HCT116 (cell line): ENCODE results near the gene CCDC185. TPM values are rescaled to one million over a fixed set of nuclear protein-coding genes. Genes with fewer than 3 reads are reported as not detected.

Experiments used
- ATAC-seq: fragments of 200-7000 bp; cut with Tn5 transposase; 2 replicates; pipeline ENCODE4 v1.9.1; 2020; ENCODE audit warnings: mild to moderate bottlenecking, moderate library complexity
- BruUV-seq: library from RNA; stranded (reverse); fragments of 400-500 nt; replicated peaks from 2 replicates; lab custom pipeline; 2021; lab: Mats Ljungman, UMichigan
- CTCF ChIA-PET: fragments of 300-600 bp; sonication (Branson Sonifier 250); formaldehyde crosslinking; loops from one replicate; lab custom pipeline; 2021; ENCODE audit warnings: antibody characterized with exemption; lab: Charles Lee
- POLR2A ChIA-PET: fragments of 300-600, 350-600 bp; sonication (Branson Sonifier 250); formaldehyde crosslinking; loops from one replicate; lab custom pipeline; 2021; ENCODE audit warnings: antibody characterized with exemption; lab: Charles Lee
- RAD21 ChIA-PET, 2 experiments: fragments of 300-600 bp; sonication (Branson Sonifier 250); formaldehyde crosslinking; loops; one replicate each; lab custom pipeline; 2023; ENCODE audit warnings: low total read pairs in 2 of 2; ENCODE audit not compliant: uncharacterized antibody in 2 of 2, unreplicated experiment in 2 of 2, low non-redundant PET in 1 of 2; lab: Charles Lee
- DNase-seq: peaks from one replicate; pipeline ENCODE4 v3.0.0-alpha.2; 2010; ENCODE audit warnings: low read depth, low spot score
- H2AFZ ChIP-seq: fragments of 200-600 bp; shearing (Covaris generic), sonication (generic); 2 replicates; pipeline ENCODE4 v1.6.1; 2017; ENCODE audit warnings: low read depth, mixed run types, mixed read lengths, antibody characterized with exemption, low read length; ENCODE audit not compliant: poor library complexity, severe bottlenecking
- H3K27ac ChIP-seq: 2 replicates; pipeline ENCODE4 v1.5.1; 2012; ENCODE audit warnings: low read depth, low read length
- H3K27me3 ChIP-seq: fragments of 200-600 bp; sonication (generic); 2 replicates; pipeline ENCODE4 v1.6.1; 2016; ENCODE audit warnings: mixed run types, low read length, mixed read lengths; ENCODE audit not compliant: insufficient read depth
- H3K36me3 ChIP-seq, 2 experiments: fragments of 200-500 bp in 1 of 2; fragments of 200-600 bp in 1 of 2; sonication (Bioruptor generic) in 1 of 2; sonication (generic) in 1 of 2; 2 replicates each; pipeline versions ENCODE4 v1.5.1 to v1.6.1; 2014 to 2016; ENCODE audit warnings: low read length in 2 of 2, inconsistent platforms in 1 of 2, mixed read lengths in 1 of 2, mixed run types in 1 of 2; ENCODE audit not compliant: insufficient read depth in 2 of 2, control insufficient read depth in 1 of 2
- H3K4me1 ChIP-seq, 2 experiments: fragments of 200-600 bp in 1 of 2; sonication (generic) in 1 of 2; 2 replicates each; pipeline versions ENCODE4 v1.5.1 to v1.6.1; 2012 to 2017; ENCODE audit warnings: low read length in 2 of 2, inconsistent platforms in 1 of 2, mild to moderate bottlenecking in 1 of 2, mixed read lengths in 1 of 2, mixed run types in 1 of 2, moderate library complexity in 1 of 2; ENCODE audit not compliant: insufficient read depth in 2 of 2, control insufficient read depth in 1 of 2
- H3K4me2 ChIP-seq: fragments of 200-600 bp; sonication (generic); 2 replicates; pipeline ENCODE4 v1.6.1; 2017; ENCODE audit warnings: mixed run types, low read length, mixed read lengths
- H3K4me3 ChIP-seq, 2 experiments: fragments of 200-600 bp in 1 of 2; sonication (generic) in 1 of 2; replicated peaks in 1 of 2; 2 replicates each; pipeline ENCODE4 v1.5.1; 2011 to 2016; ENCODE audit warnings: low read length in 2 of 2, control low read depth in 1 of 2, low read depth in 1 of 2, mild to moderate bottlenecking in 1 of 2, mixed read lengths in 1 of 2, mixed run types in 1 of 2
- H3K79me2 ChIP-seq: fragments of 200-600 bp; sonication (generic); 2 replicates; pipeline ENCODE4 v1.6.1; 2017; ENCODE audit warnings: mild to moderate bottlenecking, mixed run types, low read length, moderate library complexity, mixed read lengths; ENCODE audit not compliant: insufficient read depth
- H3K9ac ChIP-seq: fragments of 200-600 bp; sonication (generic); 2 replicates; pipeline ENCODE4 v1.6.1; 2016; ENCODE audit warnings: low read length, mixed read lengths
- H3K9me2 ChIP-seq: fragments of 200-600 bp; sonication (generic), shearing (Covaris generic); 2 replicates; pipeline ENCODE4 v1.6.1; 2017; ENCODE audit warnings: mixed run types, mild to moderate bottlenecking, moderate library complexity; ENCODE audit not compliant: insufficient read depth
- H3K9me3 ChIP-seq, 2 experiments: fragments of 200-500 bp in 1 of 2; fragments of 200-600 bp in 1 of 2; sonication (Bioruptor generic) in 1 of 2; sonication (generic) in 1 of 2; 2 replicates each; pipeline ENCODE4 v1.6.1; 2014 to 2017; ENCODE audit warnings: low read length in 2 of 2, mixed read lengths in 2 of 2, inconsistent platforms in 1 of 2, low read depth in 1 of 2, mild to moderate bottlenecking in 1 of 2, mixed run types in 1 of 2, moderate library complexity in 1 of 2; ENCODE audit not compliant: control insufficient read depth in 1 of 2, insufficient read depth in 1 of 2
- H4K20me1 ChIP-seq: fragments of 200-600 bp; sonication (generic), shearing (Covaris generic); 2 replicates; pipeline ENCODE4 v1.6.1; 2017; ENCODE audit warnings: mixed run types, mild to moderate bottlenecking, moderate library complexity; ENCODE audit not compliant: insufficient read depth
- CBX3 ChIP-seq: IDR thresholded peaks from 2 replicates; pipeline ENCODE4 v1.6.1; 2012; ENCODE audit warnings: low read depth
- CEBPB ChIP-seq: IDR thresholded peaks from 2 replicates; pipeline ENCODE4 v1.6.1; 2012; ENCODE audit warnings: low read depth
- EGR1 ChIP-seq: IDR thresholded peaks from 2 replicates; pipeline ENCODE4 v1.6.1; 2012; ENCODE audit warnings: low read depth
- ELF1 ChIP-seq: IDR thresholded peaks from 2 replicates; pipeline ENCODE4 v1.6.1; 2012; ENCODE audit warnings: low read depth, borderline replicate concordance
- EZH2 ChIP-seq: fragments of 200-600 bp; sonication (generic); IDR thresholded peaks from 2 replicates; pipeline ENCODE4 v1.6.1; 2017; ENCODE audit warnings: antibody characterized with exemption, mixed run types
- EZH2phosphoT487 ChIP-seq: fragments of 200-600 bp; IDR thresholded peaks from 2 replicates; pipeline ENCODE4 v1.6.1; 2018; ENCODE audit warnings: antibody characterized with exemption, borderline replicate concordance
- FOSL1 ChIP-seq: IDR thresholded peaks from 2 replicates; pipeline ENCODE4 v1.6.1; 2012; ENCODE audit warnings: low read depth
- JUND ChIP-seq: IDR thresholded peaks from 2 replicates; pipeline ENCODE4 v1.6.1; 2012
- POLR2A ChIP-seq: IDR thresholded peaks from 2 replicates; pipeline ENCODE4 v1.7.0; 2011; ENCODE audit warnings: borderline replicate concordance; ENCODE audit not compliant: insufficient read depth, insufficient read length; ENCODE audit errors: extremely low read depth
- POLR2AphosphoS5 ChIP-seq: IDR thresholded peaks from 2 replicates; pipeline ENCODE4 v1.6.1; 2011; ENCODE audit warnings: mild to moderate bottlenecking, low read depth, low read length, moderate library complexity
- RAD21 ChIP-seq: IDR thresholded peaks from 2 replicates; pipeline ENCODE4 v1.6.1; 2012; ENCODE audit warnings: low read depth, mild to moderate bottlenecking
- SIN3A ChIP-seq: IDR thresholded peaks from 2 replicates; pipeline ENCODE4 v1.6.1; 2012; ENCODE audit warnings: low read depth
- SP1 ChIP-seq: IDR thresholded peaks from 2 replicates; pipeline ENCODE4 v1.6.1; 2012; ENCODE audit warnings: low read depth
- SRF ChIP-seq: IDR thresholded peaks from 2 replicates; pipeline ENCODE4 v1.6.1; 2012; ENCODE audit warnings: low read depth
- YY1 ChIP-seq: IDR thresholded peaks from 2 replicates; pipeline ENCODE4 v1.6.1; 2011; ENCODE audit warnings: low read length, low read depth, moderate library complexity, mild to moderate bottlenecking; ENCODE audit not compliant: insufficient replicate concordance; ENCODE audit errors: extremely low read depth
- ZNF274 ChIP-seq: fragments of 200-500 bp; sonication (Bioruptor generic); IDR thresholded peaks from 2 replicates; pipeline ENCODE4 v1.6.1; 2014; ENCODE audit warnings: mild to moderate bottlenecking, low read depth, low read length, inconsistent platforms
- intact Hi-C: fragments of 100-400 bp; cut with micrococcal nuclease; formaldehyde crosslinking; loops from 2 replicates; pipeline ENCODE4 v1.10.0; 2022
- total RNA-seq: library from RNA; stranded (reverse); gene quantifications from one replicate; pipeline ENCODE4 v1.2.1, GENCODE V29; 2021; ENCODE audit not compliant: unreplicated experiment
- TF ChIP-seq, protein P1 (sequence below), 3 experiments: fragments of 200-600 bp in 1 of 3; sonication (generic) in 1 of 3; IDR thresholded peaks in 2 of 3; conservative IDR thresholded peaks in 1 of 3; 2 replicates each; pipeline ENCODE4 v1.5.1; 2012 to 2017; ENCODE audit warnings: low read depth in 2 of 3, low read length in 2 of 3, antibody characterized with exemption in 1 of 3, borderline replicate concordance in 1 of 3, control low read depth in 1 of 3, mild to moderate bottlenecking in 1 of 3, mixed read lengths in 1 of 3, mixed run types in 1 of 3, moderate library complexity in 1 of 3; ENCODE audit not compliant: insufficient read depth in 1 of 3
- TF ChIP-seq, protein P2 (sequence below): IDR thresholded peaks from 2 replicates; pipeline ENCODE4 v1.6.1; 2012
- TF ChIP-seq, protein P3 (sequence below): IDR thresholded peaks from 2 replicates; pipeline ENCODE4 v1.6.1; 2012
- TF ChIP-seq, protein P4 (sequence below): IDR thresholded peaks from 2 replicates; pipeline ENCODE4 v1.6.1; 2012; ENCODE audit warnings: low read depth

The CCDC185 gene
- total RNA-seq, 1 experiment from 2014 or later = not detected

DNA sequence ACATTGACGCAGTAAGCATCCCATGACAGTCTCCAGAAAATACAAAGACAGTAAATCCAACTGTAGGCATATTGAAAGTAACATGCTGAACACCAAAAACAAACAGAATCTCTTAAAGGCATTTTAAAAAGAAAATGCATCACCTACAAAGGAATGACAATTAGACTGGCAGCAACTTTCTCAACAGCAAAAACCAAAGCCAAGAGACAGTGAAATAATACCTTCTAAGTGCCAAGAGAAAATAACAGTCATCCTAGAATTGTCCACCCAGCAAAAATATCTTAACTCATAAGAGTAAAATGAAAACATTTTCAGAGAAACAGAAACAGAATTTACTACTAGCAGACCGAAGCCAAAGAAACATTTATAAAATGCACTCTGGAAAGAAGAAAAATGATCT, 20.0 kb downstream of the CCDC185 start:
- H3K79me2 ChIP-seq = no peaks in the 10 kb centered on the region
- no TSS peak for BruUV-seq

More for the DNA sequence above, 20.0 kb downstream of the CCDC185 start:
- ChIA-PET POLR2A (no interaction called here), CTCF (no interaction called here), RAD21 (no interaction called here)
- no peak for ATAC-seq
- Histone ChIP-seq H3K36me3 (no peaks in the 10 kb centered on the region), H4K20me1 (no peaks in the 10 kb centered on the region), H3K9ac (no peak overlapping the region), H3K9me3 (no peaks in the 10 kb centered on the region), H3K27me3 (no peaks in the 10 kb centered on the region), H2AFZ (no peak overlapping the region), H3K4me2 (no peak overlapping the region), H3K9me2 (no peaks in the 10 kb centered on the region), H3K4me1 (no peaks in the 10 kb centered on the region), H3K27ac (no peak overlapping the region), H3K4me3 (no peak overlapping the region)
- TF ChIP-seq SP1 = no peak
- TF ChIP-seq, protein P1, sequence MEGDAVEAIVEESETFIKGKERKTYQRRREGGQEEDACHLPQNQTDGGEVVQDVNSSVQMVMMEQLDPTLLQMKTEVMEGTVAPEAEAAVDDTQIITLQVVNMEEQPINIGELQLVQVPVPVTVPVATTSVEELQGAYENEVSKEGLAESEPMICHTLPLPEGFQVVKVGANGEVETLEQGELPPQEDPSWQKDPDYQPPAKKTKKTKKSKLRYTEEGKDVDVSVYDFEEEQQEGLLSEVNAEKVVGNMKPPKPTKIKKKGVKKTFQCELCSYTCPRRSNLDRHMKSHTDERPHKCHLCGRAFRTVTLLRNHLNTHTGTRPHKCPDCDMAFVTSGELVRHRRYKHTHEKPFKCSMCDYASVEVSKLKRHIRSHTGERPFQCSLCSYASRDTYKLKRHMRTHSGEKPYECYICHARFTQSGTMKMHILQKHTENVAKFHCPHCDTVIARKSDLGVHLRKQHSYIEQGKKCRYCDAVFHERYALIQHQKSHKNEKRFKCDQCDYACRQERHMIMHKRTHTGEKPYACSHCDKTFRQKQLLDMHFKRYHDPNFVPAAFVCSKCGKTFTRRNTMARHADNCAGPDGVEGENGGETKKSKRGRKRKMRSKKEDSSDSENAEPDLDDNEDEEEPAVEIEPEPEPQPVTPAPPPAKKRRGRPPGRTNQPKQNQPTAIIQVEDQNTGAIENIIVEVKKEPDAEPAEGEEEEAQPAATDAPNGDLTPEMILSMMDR (IDR thresholded peaks at IDR 0.05 in 2 of 3, conservative IDR thresholded peaks at IDR 0.05 in 1 of 3; ENCODE audit: borderline replicate concordance in 1 of 3, insufficient read depth in 1 of 3, low read depth in 2 of 3, low read length in 2 of 3) = no peak
- TF ChIP-seq, protein P2, sequence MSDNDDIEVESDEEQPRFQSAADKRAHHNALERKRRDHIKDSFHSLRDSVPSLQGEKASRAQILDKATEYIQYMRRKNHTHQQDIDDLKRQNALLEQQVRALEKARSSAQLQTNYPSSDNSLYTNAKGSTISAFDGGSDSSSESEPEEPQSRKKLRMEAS = no peak
- no peak for TF ChIP-seq POLR2A
- no peak for TF ChIP-seq RAD21
- TF ChIP-seq, protein P3, sequence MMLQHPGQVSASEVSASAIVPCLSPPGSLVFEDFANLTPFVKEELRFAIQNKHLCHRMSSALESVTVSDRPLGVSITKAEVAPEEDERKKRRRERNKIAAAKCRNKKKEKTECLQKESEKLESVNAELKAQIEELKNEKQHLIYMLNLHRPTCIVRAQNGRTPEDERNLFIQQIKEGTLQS = no peak
- no peak for TF ChIP-seq SIN3A
- TF ChIP-seq, protein P4, sequence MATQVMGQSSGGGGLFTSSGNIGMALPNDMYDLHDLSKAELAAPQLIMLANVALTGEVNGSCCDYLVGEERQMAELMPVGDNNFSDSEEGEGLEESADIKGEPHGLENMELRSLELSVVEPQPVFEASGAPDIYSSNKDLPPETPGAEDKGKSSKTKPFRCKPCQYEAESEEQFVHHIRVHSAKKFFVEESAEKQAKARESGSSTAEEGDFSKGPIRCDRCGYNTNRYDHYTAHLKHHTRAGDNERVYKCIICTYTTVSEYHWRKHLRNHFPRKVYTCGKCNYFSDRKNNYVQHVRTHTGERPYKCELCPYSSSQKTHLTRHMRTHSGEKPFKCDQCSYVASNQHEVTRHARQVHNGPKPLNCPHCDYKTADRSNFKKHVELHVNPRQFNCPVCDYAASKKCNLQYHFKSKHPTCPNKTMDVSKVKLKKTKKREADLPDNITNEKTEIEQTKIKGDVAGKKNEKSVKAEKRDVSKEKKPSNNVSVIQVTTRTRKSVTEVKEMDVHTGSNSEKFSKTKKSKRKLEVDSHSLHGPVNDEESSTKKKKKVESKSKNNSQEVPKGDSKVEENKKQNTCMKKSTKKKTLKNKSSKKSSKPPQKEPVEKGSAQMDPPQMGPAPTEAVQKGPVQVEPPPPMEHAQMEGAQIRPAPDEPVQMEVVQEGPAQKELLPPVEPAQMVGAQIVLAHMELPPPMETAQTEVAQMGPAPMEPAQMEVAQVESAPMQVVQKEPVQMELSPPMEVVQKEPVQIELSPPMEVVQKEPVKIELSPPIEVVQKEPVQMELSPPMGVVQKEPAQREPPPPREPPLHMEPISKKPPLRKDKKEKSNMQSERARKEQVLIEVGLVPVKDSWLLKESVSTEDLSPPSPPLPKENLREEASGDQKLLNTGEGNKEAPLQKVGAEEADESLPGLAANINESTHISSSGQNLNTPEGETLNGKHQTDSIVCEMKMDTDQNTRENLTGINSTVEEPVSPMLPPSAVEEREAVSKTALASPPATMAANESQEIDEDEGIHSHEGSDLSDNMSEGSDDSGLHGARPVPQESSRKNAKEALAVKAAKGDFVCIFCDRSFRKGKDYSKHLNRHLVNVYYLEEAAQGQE = no peak
- no peak for TF ChIP-seq EGR1
- TF ChIP-seq ELF1 = no peak
- TF ChIP-seq FOSL1 = no peak
- no peak for TF ChIP-seq ZNF274
- TF ChIP-seq YY1 = no peak
- no peak for TF ChIP-seq EZH2phosphoT487
- TF ChIP-seq JUND = no peak
- TF ChIP-seq CEBPB = no peak
- TF ChIP-seq POLR2AphosphoS5 = no peak
- no peak for TF ChIP-seq SRF
- TF ChIP-seq CBX3 = no peak
- no peak for TF ChIP-seq EZH2
- intact Hi-C loops = no loop called here
- no peak for DNase-seq
